Heart right ventricle (tissue), 16 donors: ENCODE measurements around the gene ATP6V0C. TPM values are rescaled to one million over a fixed set of nuclear protein-coding genes. Genes with fewer than 3 reads are reported as not detected.

Experiments
- ATAC-seq, 8 donors: fragments of 200-7000 bp; cut with Tn5 transposase; one replicate each; pipeline ENCODE4 v1.9.1; 2020; ENCODE audit warnings: mild to moderate bottlenecking in 8 of 8, moderate library complexity in 8 of 8, moderate number of reproducible peaks in 1 of 8
- DNase-seq, 2 donors: peaks; one replicate each; pipeline ENCODE4 v3.0.0-alpha.2; 2020
- H3K27ac ChIP-seq, 10 donors: fragments of 200-600 bp; sonication (generic) in 2 of 10; one replicate each; pipeline versions ENCODE4 v1.5.0 to v1.8.0; 2020 to 2022; ENCODE audit warnings: mild to moderate bottlenecking in 3 of 10
- H3K27me3 ChIP-seq, 7 donors: fragments of 200-600 bp; one replicate each; pipeline ENCODE4 v1.8.0; 2021 to 2022; ENCODE audit warnings: mild to moderate bottlenecking in 2 of 7
- H3K36me3 ChIP-seq, 9 donors: fragments of 200-600 bp; sonication (generic) in 1 of 9; one replicate each; pipeline versions ENCODE4 v1.5.0 to v1.8.0; 2020 to 2022; ENCODE audit warnings: mild to moderate bottlenecking in 2 of 9
- H3K4me1 ChIP-seq, 9 donors: fragments of 200-600 bp; sonication (generic) in 1 of 9; one replicate each; pipeline versions ENCODE4 v1.5.0 to v1.8.0; 2020 to 2022; ENCODE audit warnings: mild to moderate bottlenecking in 4 of 9
- H3K4me3 ChIP-seq, 10 donors: fragments of 200-600 bp; sonication (generic) in 2 of 10; one replicate each; pipeline versions ENCODE4 v1.5.0 to v1.8.0; 2020 to 2022; ENCODE audit warnings: mild to moderate bottlenecking in 7 of 10, moderate library complexity in 2 of 10
- H3K9me3 ChIP-seq, 11 donors: fragments of 200-600 bp in 10 of 11; sonication (generic) in 2 of 11; one replicate each; pipeline versions ENCODE4 v1.5.0 to v1.8.0; 2013 to 2022; ENCODE audit warnings: mild to moderate bottlenecking in 2 of 11, control low read depth in 1 of 11, moderate library complexity in 1 of 11
- WGBS, 2 donors: extraction: QIAGEN DNeasy Blood & Tissue Kit; methylation state at CpG; one replicate each; pipeline ENCODE4 v1.1.7; 2013; ENCODE audit warnings: inconsistent platforms in 1 of 2; 5-methylcytosine and 5-hydroxymethylcytosine counted together
- intact Hi-C, 10 donors: fragments of 100-400 bp; cut with DNase I; formaldehyde crosslinking; loops; one replicate each; pipeline versions ENCODE4 v1.11.1 to v1.14.2; 2022
- polyA plus RNA-seq, 2 donors: library from polyadenylated mRNA; stranded (reverse); fragments of 200-250 nt; gene quantifications; one replicate each; pipeline ENCODE4 v1.2.3, GENCODE V29; 2013
- total RNA-seq, 10 donors: library from RNA; stranded (reverse); fragmentation: NEBNext Ultra II Directional in 3 of 10; extraction: Animal tissue kit (Norgen Biotek cat#: 25700) in 3 of 10; gene quantifications; one replicate each; pipeline versions ENCODE4 v1.2.1 to v1.2.4, GENCODE V29; 2021 to 2023
- TF ChIP-seq, protein P1 (sequence below), 9 donors: fragments of 200-600 bp; sonication (generic) in 2 of 9; IDR thresholded peaks; one replicate each; pipeline versions ENCODE4 v1.5.0 to v1.8.0; 2021 to 2022; ENCODE audit warnings: antibody characterized with exemption in 9 of 9, mild to moderate bottlenecking in 5 of 9, moderate library complexity in 1 of 9
- donor health status: Arrhythmogenic right ventricular cardiomyopathy.
- donor health status: ischemic (EF 13 %, LVEDD 7.1; RV severe dilation, severe dysfunction).
- donor health status: healthy with polysubstance abuse.
- donor health status: DM: no; HTN: yes; CAD: no.
- donor health status: DM: no; HTN: no; CAD: no.
- donor health status: ischemic (EF 25% LVEDD 6.9; RV normal size, moderate dysfunction).
- donor health status: ischemic (EF 25% LVEDD 5.7; RV mildly dilated, moderate dysfunction).
- donor health status: healthy.
- donor health status: DM: yes; HTN: yes; CAD: no.
- donor health status: Ischemic cardiomyopathy.
- donor health status: ischemic (EF 35%, LVEDD 5.7; RV mildly dilated, moderate dysfunction).
- donor health status: nonischemic (EF 11% LVEDD 7.7; RV severe dilation, severe dysfunction).
- donor health status: DM: yes; HTN: yes; CAD: no.
- donor health status: PGD.
- donor health status: ischemic (EF 29% LVEDD 5.4; RV normal size, mild dysfunction).
- donor health status: nonischemic (EF 23%, LVEDD 6.1; RV moderate dilation, normal function).

Gene ATP6V0C
- total and polyA plus RNA-seq, 12 donors = 58.5 to 243 (median 130) TPM

- no peak overlapping the region for H3K27ac ChIP-seq
- H3K4me3 ChIP-seq = peak overlapping the region in 7 of 10 donors; percentile 30 to 68 (median 53)
- 14 to 33% methylated on average over 12 to 14 of the region's 14 CpGs for WGBS, 2 donors
- ATAC-seq = peak in 6 of 8 donors; percentile 6 to 47 (median 33)
- H3K4me1 ChIP-seq = peaks cover 20 to 55% (median 44%) of the 10 kb centered on the region in 9 donors
- peaks cover 11 to 67% (median 42%) of the 10 kb centered on the region in 7 donors for H3K27me3 ChIP-seq
- no peaks in the 10 kb centered on the region for H3K36me3 ChIP-seq
- TF ChIP-seq, protein P1, sequence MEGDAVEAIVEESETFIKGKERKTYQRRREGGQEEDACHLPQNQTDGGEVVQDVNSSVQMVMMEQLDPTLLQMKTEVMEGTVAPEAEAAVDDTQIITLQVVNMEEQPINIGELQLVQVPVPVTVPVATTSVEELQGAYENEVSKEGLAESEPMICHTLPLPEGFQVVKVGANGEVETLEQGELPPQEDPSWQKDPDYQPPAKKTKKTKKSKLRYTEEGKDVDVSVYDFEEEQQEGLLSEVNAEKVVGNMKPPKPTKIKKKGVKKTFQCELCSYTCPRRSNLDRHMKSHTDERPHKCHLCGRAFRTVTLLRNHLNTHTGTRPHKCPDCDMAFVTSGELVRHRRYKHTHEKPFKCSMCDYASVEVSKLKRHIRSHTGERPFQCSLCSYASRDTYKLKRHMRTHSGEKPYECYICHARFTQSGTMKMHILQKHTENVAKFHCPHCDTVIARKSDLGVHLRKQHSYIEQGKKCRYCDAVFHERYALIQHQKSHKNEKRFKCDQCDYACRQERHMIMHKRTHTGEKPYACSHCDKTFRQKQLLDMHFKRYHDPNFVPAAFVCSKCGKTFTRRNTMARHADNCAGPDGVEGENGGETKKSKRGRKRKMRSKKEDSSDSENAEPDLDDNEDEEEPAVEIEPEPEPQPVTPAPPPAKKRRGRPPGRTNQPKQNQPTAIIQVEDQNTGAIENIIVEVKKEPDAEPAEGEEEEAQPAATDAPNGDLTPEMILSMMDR (IDR thresholded peaks at IDR 0.05) = no peak
- intact Hi-C loops = loop anchor here in 1 of 10 donors (1.0 kb wide), 1 partner anchor 40 kb away; the partner anchor contains the start of gene CCNF
- DNase-seq = peak in 1 of 2 donors; percentile 51
- H3K9me3 ChIP-seq = no peaks in the 10 kb centered on the region
Measured at GRCh38 chr16:2468725-2469398, 44.9 kb upstream of the ATP6V0C start.

DNA sequence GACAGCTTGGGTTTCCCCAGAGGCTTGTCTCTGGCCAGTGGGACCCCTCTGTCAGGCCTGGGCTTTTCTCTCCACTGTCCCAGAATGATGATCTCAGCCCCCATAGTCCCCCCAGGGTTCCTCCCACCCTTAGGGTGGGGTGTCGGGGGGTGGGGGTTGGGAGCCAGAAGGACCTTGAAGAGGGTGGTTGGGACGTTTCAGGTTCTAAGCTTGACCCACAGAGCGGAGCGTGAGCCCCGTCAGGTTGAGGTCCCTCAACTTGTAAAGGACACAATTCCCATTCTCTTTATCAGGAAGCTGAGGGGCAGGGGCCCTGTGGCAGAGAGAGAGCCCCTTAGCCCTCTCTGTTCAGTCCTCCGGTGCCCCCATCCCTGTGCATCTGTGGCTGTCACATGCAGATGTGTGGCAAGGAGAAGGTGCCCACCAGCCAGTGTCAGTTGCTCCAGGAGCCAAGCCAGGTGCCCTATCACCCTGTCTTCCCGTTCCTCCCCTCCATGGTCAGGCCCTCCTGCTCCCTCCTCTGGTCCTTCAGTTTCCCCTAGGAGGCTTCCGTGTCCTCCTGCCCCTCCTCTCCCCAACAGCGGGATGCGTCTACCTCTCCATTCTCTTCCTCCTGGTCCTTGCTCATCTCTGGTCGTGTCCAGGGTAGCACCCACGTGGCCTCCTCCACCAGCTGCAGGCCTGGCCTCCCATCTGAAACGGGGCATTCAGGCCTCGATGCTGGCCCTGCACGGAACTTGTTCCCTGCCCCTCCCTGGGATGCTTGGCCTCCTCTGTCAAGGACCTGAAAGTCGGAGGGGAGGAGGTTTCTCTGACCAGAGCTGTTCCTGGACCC lies 44.1 kb upstream of the ATP6V0C start:
- H3K9me3 ChIP-seq = no peaks in the 10 kb centered on the region
- no peak overlapping the region for H3K27ac ChIP-seq
- peak overlapping the region in 1 of 10 donors; percentile 68 for H3K4me3 ChIP-seq
- DNase-seq (no peak), ATAC-seq (no peak)
- H3K36me3 ChIP-seq = no peaks in the 10 kb centered on the region
- peaks cover 11 to 67% (median 42%) of the 10 kb centered on the region in 7 donors for H3K27me3 ChIP-seq
- intact Hi-C loops = loop anchor here in 1 of 10 donors (1.0 kb wide), 1 partner anchor 40 kb away; the partner anchor contains the start of gene CCNF
- H3K4me1 ChIP-seq = peaks cover 24 to 62% (median 51%) of the 10 kb centered on the region in 9 donors
- TF ChIP-seq, protein P1 (IDR thresholded peaks at IDR 0.05) = no peak
- 53 to 55% methylated on average over 16 of the region's 16 CpGs for WGBS, 2 donors

- Histone ChIP-seq H3K4me3 (no peak overlapping the region), H3K27ac (no peak overlapping the region), H3K27me3 (peaks cover 11 to 67% (median 42%) of the 10 kb centered on the region in 7 donors), H3K9me3 (no peaks in the 10 kb centered on the region), H3K4me1 (peaks cover 24 to 62% (median 52%) of the 10 kb centered on the region in 9 donors), H3K36me3 (no peaks in the 10 kb centered on the region)
- TF ChIP-seq, protein P1 (IDR thresholded peaks at IDR 0.05) = no peak
- WGBS, 2 donors = 83 to 85% methylated on average over 7 of the region's 7 CpGs
- ATAC-seq (no peak), DNase-seq (no peak)
- intact Hi-C loops = no loop called here
Measured at GRCh38 chr16:2470234-2470601, 43.5 kb upstream of the ATP6V0C start.

- Histone ChIP-seq H3K27ac (no peak overlapping the region), H3K9me3 (no peaks in the 10 kb centered on the region), H3K36me3 (no peaks in the 10 kb centered on the region), H3K27me3 (peaks cover 11 to 67% (median 42%) of the 10 kb centered on the region in 7 donors), H3K4me3 (peak overlapping the region in 4 of 10 donors; percentile 2 to 36 (median 20)), H3K4me1 (peaks cover 24 to 65% (median 56%) of the 10 kb centered on the region in 9 donors)
- intact Hi-C loops = no loop called here
- DNase-seq = no peak
- ATAC-seq = no peak
- 40 to 49% methylated on average over 9 of the region's 9 CpGs for WGBS, 2 donors
- TF ChIP-seq, protein P1 (IDR thresholded peaks at IDR 0.05) = no peak
Measured at GRCh38 chr16:2470603-2471015, 43.1 kb upstream of the ATP6V0C start.
